Activated T-cell treated with anti-CD3 and anti-CD28 coated beads, Interleukin-2, amount 50 U/mL, for 72 hours (primary cell): Measurements from ENCODE around the gene CDKAL1. TPM values are rescaled to one million over a fixed set of nuclear protein-coding genes. Genes with fewer than 3 reads are reported as not detected.
"Not testable (repeated sequence)": the region's sequence is repeated elsewhere in the genome, so short reads cannot be mapped to it uniquely, and the experiment has no call there.

Experiments
- ATAC-seq, 2 donors: fragments of 150-1000 bp; cut with Tn5 transposase; replicated peaks in 1 of 2; 2 replicates each; pipeline ENCODE4 v1.10.0; 2021; ENCODE audit warnings: moderate library complexity in 2 of 2, mild to moderate bottlenecking in 1 of 2
- DNase-seq, 2 donors: peaks; one replicate each; pipeline ENCODE4 v3.0.0; 2021 to 2022; ENCODE audit warnings: mixed read lengths in 1 of 2
- H3K27ac Mint-ChIP-seq: one replicate; pipeline ENCODE4 v1.8.0; 2022; ENCODE audit warnings: mild to moderate bottlenecking, moderate library complexity, mixed read lengths
- H3K27me3 Mint-ChIP-seq: one replicate; pipeline ENCODE4 v1.8.0; 2022; ENCODE audit warnings: low read depth, mixed read lengths
- H3K36me3 Mint-ChIP-seq, 2 donors: one replicate each; pipeline ENCODE4 v1.8.0; 2022; ENCODE audit warnings: mixed read lengths in 2 of 2, mild to moderate bottlenecking in 1 of 2; ENCODE audit not compliant: insufficient read depth in 2 of 2
- H3K4me1 Mint-ChIP-seq: one replicate; pipeline ENCODE4 v1.8.0; 2022; ENCODE audit warnings: low read depth, mixed read lengths
- H3K4me3 Mint-ChIP-seq, 2 donors: one replicate each; pipeline ENCODE4 v1.8.0; 2022; ENCODE audit warnings: mild to moderate bottlenecking in 2 of 2, mixed read lengths in 2 of 2, moderate library complexity in 2 of 2
- H3K9me3 Mint-ChIP-seq, 2 donors: one replicate each; pipeline ENCODE4 v1.8.0; 2022; ENCODE audit warnings: mixed read lengths in 2 of 2
- total RNA-seq, 2 donors: library from RNA; stranded (reverse); gene quantifications; one replicate each; pipeline ENCODE4 v1.2.3, GENCODE V29; 2022

The CDKAL1 gene
- total RNA-seq, 2 donors from 2014 or later, result 25.9 to 29.8 TPM

DNA sequence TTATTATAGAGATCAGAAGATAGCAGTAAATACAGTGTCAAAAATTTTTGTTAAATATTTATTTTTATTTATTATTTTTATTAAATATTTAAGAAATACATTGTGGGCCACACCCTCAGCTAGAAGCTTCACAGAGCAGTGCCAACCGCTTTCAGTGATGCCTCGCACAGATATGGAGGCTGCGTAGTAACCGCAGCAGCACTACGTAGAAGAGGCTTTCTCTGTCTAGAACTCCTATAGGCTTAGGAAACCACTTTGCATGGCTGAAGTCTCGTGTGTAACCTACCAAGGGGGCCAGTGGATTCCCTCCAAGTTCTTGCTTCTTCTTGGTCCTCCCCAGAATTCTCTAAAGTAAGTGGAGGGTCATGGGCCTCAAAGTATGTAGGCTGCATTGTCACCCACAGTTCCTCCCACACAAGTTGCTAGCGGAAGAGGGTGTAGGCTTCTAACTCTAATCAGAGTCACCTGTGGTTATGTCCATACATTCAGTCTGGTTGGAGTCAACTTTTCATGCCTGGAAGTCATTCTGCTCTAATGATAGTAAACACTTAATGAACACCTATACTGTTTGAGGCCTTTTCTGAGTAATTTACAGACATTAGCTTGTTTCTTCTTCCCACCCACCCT lies 285.6 kb downstream of the CDKAL1 start:
- DNase-seq (no peak), ATAC-seq (no peak)
- H3K27ac Mint-ChIP-seq, result no peak overlapping the region
- H3K27me3 Mint-ChIP-seq, result no peaks in the 10 kb centered on the region
- H3K9me3 Mint-ChIP-seq, result no peaks in the 10 kb centered on the region
- H3K36me3 Mint-ChIP-seq, result peaks cover 11% of the 10 kb centered on the region in 2 donors
- H3K4me1 Mint-ChIP-seq, result no peaks in the 10 kb centered on the region
- no peak overlapping the region for H3K4me3 Mint-ChIP-seq

DNA sequence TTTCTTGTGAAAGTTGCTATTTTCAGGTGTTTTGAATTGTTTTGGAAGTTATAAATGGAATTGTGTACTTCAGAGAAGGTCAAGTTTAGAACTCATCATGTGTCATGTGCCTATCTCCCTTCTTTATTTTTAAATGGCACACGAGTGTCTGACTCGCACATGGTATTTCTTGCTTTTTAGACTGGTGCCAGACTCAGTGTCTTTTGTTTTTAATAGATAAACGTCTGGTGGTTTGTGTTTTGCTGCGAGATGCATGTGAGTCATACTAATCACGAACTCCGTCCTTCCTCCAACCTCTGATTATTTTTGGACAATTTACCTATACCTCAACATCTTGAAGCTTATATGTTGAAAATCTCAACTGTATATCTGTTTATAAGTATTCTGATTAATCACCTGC lies 292.1 kb downstream of the CDKAL1 start:
- Mint-ChIP-seq H3K4me3 (no peak overlapping the region), H3K4me1 (no peaks in the 10 kb centered on the region), H3K9me3 (peaks cover 0 to 2% of the 10 kb centered on the region in 2 donors), H3K27me3 (no peaks in the 10 kb centered on the region), H3K36me3 (peaks cover 7 to 9% of the 10 kb centered on the region in 2 donors), H3K27ac (peak overlapping the region; percentile 37)
- ATAC-seq (no peak), DNase-seq (no peak)

DNA sequence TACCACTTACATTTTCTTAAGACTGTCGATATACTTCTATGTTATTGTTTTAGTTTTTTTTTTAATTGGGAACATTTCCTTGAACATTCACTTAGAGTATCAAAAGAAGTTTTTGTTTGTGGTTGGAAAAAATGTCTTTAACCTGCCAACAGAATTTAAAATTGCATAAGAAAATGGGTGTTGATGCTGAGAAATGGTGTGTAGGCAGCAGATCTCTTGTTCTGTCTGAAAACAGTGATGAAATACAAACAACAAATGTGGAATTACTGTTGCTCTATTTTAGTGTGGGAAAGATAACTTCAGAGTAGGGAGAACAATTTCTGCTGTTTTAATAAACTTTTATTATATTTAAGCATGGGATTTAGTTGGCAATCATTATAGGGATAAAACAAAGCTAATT lies 293.5 kb downstream of the CDKAL1 start:
- H3K36me3 Mint-ChIP-seq, result peaks cover 4 to 5% of the 10 kb centered on the region in 2 donors
- no peaks in the 10 kb centered on the region for H3K4me1 Mint-ChIP-seq
- peaks cover 0 to 2% of the 10 kb centered on the region in 2 donors for H3K9me3 Mint-ChIP-seq
- DNase-seq (no peak), ATAC-seq (no peak)
- H3K4me3 Mint-ChIP-seq, result no peak overlapping the region
- H3K27me3 Mint-ChIP-seq, result no peaks in the 10 kb centered on the region
- H3K27ac Mint-ChIP-seq, result no peak overlapping the region

GRCh38 chr6:20830576-20830975 lies 296.3 kb downstream of the CDKAL1 start:
- DNase-seq (no peak), ATAC-seq (no peak)
- no peaks in the 10 kb centered on the region for H3K27me3 Mint-ChIP-seq
- H3K9me3 Mint-ChIP-seq, result no peaks in the 10 kb centered on the region
- H3K27ac Mint-ChIP-seq, result no peak overlapping the region
- H3K4me3 Mint-ChIP-seq, result no peak overlapping the region
- peaks cover 9% of the 10 kb centered on the region for H3K4me1 Mint-ChIP-seq
- H3K36me3 Mint-ChIP-seq, result peaks cover 1 to 2% of the 10 kb centered on the region in 2 donors

DNA sequence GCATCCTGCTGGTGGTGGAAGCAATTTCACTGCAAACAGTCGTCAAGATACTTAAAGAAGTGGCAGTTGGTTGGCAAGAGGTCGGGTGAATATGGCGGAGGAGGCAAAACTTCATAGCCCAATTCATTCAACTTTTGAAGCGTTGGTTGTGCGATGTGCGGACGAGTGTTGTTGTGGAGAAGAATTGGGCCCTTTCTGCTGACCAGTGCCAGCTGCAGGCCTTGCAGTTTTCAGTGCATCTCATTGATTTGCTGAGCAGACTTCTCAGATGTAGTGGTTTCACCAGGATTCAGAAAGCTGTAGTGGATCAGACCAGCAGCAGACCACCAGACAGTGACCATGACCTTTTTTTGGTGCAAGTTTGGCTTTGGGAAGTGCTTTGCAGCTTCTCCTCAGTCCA lies 297.0 kb downstream of the CDKAL1 start:
- H3K9me3 Mint-ChIP-seq, H3K4me3 Mint-ChIP-seq, ATAC-seq, H3K27me3 Mint-ChIP-seq, DNase-seq, H3K36me3 Mint-ChIP-seq, H3K27ac Mint-ChIP-seq, H3K4me1 Mint-ChIP-seq: not testable (repeated sequence)

DNA sequence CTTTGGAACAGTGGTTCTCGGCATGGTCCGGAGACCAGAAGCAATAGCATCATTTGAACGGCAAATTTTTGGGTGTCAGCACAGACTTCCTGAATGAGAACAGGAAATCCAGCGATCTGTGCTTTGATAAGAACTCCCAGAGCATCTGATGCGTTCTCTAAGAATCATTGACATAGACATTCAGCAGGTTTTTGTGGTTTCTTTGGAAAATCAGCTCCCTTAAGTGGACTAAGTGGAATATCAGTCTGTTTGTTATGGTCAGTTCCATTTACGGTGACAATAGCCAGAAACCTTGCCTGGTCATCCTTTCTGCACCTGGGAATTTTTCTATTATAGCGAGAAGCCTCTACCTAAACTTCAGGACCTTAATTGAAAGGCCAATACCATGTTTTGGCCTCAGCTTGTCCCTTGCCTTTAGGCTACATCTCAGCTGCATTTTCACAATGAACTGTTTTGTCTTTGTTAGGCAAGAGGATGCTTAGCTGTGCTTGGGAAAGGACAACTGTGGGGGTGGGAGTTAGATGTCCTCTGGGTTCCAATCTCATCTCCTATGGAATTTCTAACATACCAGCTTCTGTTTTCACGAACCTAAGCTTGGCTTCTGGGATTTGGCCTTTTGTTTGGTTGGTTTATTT lies 299.7 kb downstream of the CDKAL1 start:
- Mint-ChIP-seq H3K4me3 (no peak overlapping the region), H3K36me3 (peaks cover 0 to 1% of the 10 kb centered on the region in 2 donors), H3K4me1 (peaks cover 16% of the 10 kb centered on the region), H3K27me3 (no peaks in the 10 kb centered on the region), H3K27ac (no peak overlapping the region), H3K9me3 (no peaks in the 10 kb centered on the region)
- no peak for ATAC-seq
- no peak for DNase-seq

DNA sequence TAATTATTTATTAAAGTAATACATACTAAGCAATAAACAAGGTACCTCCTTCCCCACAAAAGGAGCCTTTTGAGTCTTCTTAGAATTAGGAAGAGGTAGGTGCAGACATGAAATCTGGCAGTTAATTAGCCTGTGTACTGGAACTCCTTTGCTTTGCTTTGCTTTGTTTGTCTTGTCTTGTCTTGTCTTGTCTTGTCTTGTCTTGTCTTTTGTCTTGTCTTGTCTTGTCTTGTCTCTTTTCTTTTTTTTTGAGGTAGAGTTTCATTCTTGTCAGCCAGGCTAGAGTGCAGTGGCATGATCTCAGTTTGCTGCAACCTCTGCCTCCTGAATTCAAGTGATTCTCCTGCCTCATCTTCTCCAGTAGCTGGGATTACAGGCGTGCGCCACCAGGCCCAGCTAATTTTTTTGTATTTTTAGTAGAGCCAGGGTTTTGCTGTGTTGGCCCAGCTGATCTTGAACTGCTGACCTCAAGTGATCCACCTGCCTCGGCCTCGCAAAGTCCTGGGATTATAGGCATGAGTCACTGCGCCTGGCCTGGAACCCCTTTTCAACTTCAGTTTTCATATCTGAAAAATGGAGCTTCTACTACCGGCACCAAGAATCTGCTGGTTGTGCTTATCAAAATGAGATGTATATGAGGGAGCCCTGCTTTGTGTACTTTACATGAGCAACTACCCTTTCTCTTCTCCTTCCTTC lies 301.2 kb downstream of the CDKAL1 start:
- peaks cover 0 to 1% of the 10 kb centered on the region in 2 donors for H3K36me3 Mint-ChIP-seq
- H3K27me3 Mint-ChIP-seq, result no peaks in the 10 kb centered on the region
- H3K27ac Mint-ChIP-seq, result no peak overlapping the region
- H3K9me3 Mint-ChIP-seq, result no peaks in the 10 kb centered on the region
- no peak overlapping the region for H3K4me3 Mint-ChIP-seq
- H3K4me1 Mint-ChIP-seq, result peaks cover 21% of the 10 kb centered on the region
- ATAC-seq (no peak), DNase-seq (no peak)

GRCh38 chr6:20837189-20837588 lies 302.9 kb downstream of the CDKAL1 start:
- peaks cover 21% of the 10 kb centered on the region for H3K4me1 Mint-ChIP-seq
- peak in 1 of 2 donors; percentile 2 for DNase-seq
- ATAC-seq, result peak; percentile 44 to 55
- peak overlapping the region; percentile 64 for H3K27ac Mint-ChIP-seq
- H3K4me3 Mint-ChIP-seq, result no peak overlapping the region
- H3K27me3 Mint-ChIP-seq, result no peaks in the 10 kb centered on the region
- H3K9me3 Mint-ChIP-seq, result no peaks in the 10 kb centered on the region
- H3K36me3 Mint-ChIP-seq, result peaks cover 0 to 1% of the 10 kb centered on the region in 2 donors

- no peak for DNase-seq
- no peak for ATAC-seq
- H3K27me3 Mint-ChIP-seq, result no peaks in the 10 kb centered on the region
- H3K4me1 Mint-ChIP-seq, result peaks cover 21% of the 10 kb centered on the region
- peaks cover 0 to 1% of the 10 kb centered on the region in 2 donors for H3K36me3 Mint-ChIP-seq
- H3K9me3 Mint-ChIP-seq, result no peaks in the 10 kb centered on the region
- no peak overlapping the region for H3K27ac Mint-ChIP-seq
- no peak overlapping the region for H3K4me3 Mint-ChIP-seq
Observed at GRCh38 chr6:20838113-20838512, 303.9 kb downstream of the CDKAL1 start.

DNA sequence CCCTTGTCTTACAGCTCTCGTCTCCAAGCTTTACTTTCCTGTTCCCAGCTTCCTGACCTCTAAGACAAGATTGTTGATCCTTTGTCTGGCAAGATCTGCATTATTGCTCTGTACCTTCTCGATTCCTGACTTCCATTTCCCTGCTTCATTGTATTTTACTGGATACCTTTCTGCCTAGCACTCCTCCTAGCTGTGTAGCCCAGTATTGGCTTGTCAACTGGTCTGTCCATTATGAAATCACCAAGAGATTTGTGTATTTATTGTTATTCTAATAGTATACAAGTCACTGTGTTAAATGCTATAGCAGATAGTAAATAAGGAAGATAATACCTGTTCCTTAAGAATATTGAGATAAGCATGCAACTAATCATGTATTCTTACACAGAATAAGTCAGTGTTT lies 305.4 kb downstream of the CDKAL1 start:
- no peak for DNase-seq
- H3K27ac Mint-ChIP-seq, result no peak overlapping the region
- peaks cover 0 to 1% of the 10 kb centered on the region in 2 donors for H3K36me3 Mint-ChIP-seq
- H3K4me1 Mint-ChIP-seq, result peaks cover 13% of the 10 kb centered on the region
- no peak for ATAC-seq
- no peaks in the 10 kb centered on the region for H3K9me3 Mint-ChIP-seq
- no peak overlapping the region for H3K4me3 Mint-ChIP-seq
- no peaks in the 10 kb centered on the region for H3K27me3 Mint-ChIP-seq

DNA sequence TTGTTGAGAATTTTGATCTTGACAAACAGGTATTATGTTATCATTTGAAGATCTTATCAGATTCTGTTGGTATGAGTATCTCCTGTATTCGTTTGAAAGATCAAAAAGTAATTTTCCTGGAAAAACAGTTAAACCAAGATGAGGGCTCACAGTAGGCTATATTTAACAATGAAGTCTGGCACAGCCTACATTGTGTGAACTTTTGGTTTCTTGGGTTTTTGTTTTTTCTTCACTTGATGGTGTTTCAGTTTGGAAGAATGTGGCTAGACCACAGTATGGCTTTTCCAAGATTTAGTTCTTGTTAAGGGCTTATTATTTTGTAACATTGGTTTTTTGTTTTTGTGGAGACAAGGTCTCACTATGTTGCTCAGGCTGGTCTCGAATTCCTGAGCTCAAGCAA lies 306.4 kb downstream of the CDKAL1 start:
- Mint-ChIP-seq H3K4me1 (peaks cover 15% of the 10 kb centered on the region), H3K27ac (no peak overlapping the region), H3K27me3 (no peaks in the 10 kb centered on the region), H3K36me3 (peaks cover 0 to 1% of the 10 kb centered on the region in 2 donors), H3K9me3 (no peaks in the 10 kb centered on the region), H3K4me3 (no peak overlapping the region)
- ATAC-seq (no peak), DNase-seq (no peak)

GRCh38 chr6:20841806-20842205 lies 307.5 kb downstream of the CDKAL1 start:
- Mint-ChIP-seq H3K4me1 (peaks cover 22% of the 10 kb centered on the region), H3K36me3 (peaks cover 0 to 1% of the 10 kb centered on the region in 2 donors), H3K27me3 (no peaks in the 10 kb centered on the region), H3K4me3 (no peak overlapping the region), H3K9me3 (no peaks in the 10 kb centered on the region), H3K27ac (no peak overlapping the region)
- no peak for ATAC-seq
- no peak for DNase-seq

- Mint-ChIP-seq H3K4me1 (peaks cover 14% of the 10 kb centered on the region), H3K9me3 (no peaks in the 10 kb centered on the region), H3K27ac (no peak overlapping the region), H3K27me3 (no peaks in the 10 kb centered on the region), H3K4me3 (no peak overlapping the region), H3K36me3 (no peaks in the 10 kb centered on the region)
- ATAC-seq (peak; percentile 9 to 59), DNase-seq (no peak)
Observed at GRCh38 chr6:20845592-20845991, 311.3 kb downstream of the CDKAL1 start.
